ENCODE measurements around the gene PARVA.

PARVA gene

DNA sequence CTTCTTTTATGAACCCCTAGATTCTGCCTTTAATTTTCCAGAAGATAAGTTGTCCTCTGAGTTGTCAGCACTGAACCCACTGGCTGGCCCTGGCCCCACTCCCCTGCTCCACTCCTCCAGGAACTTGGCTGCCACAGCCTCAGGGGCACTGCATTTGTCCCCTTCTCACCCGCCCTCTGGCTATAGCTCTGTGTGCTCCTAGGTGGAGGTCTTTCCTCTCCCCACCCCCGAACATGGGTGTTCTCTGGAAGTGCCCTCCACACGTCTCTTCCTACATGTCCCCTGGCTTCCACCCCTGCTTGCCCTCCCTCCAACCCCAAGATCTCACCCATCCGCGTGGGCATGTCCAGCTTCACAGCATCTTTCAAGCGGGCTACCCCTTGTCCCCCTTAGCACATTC is 159.2 kb downstream of the PARVA start:
- no peak for DNase-seq

DNA sequence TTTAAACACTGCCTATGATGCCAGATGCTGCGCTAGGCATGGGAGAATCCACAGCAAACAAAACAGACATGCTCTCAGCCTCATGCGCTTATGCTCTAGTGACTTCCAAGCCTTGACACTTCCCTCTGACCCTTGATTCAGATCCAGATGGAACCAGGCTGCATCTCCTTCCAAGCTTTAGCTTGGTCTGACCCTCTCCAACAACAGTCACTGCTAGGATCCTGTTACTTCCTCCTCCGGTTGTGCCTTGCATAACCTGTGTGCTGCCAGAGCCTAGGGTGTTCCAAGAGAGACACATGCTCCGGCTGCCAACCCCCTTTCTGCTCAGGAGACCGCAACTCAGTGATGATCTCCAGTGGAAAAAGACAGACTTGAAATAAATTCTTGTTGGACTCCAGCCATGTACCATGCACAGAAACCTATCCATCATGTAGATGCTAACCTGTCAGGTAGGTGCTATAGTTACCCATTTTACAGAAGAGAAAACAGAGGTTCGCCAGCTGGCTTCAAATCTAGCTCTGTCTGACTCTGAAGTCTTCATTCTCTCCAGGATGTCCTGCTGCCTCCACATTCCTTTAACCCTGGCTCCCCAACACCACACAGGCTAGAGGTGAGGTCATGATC is 160.5 kb downstream of the PARVA start:
- DNase-seq, result no peak

DNA sequence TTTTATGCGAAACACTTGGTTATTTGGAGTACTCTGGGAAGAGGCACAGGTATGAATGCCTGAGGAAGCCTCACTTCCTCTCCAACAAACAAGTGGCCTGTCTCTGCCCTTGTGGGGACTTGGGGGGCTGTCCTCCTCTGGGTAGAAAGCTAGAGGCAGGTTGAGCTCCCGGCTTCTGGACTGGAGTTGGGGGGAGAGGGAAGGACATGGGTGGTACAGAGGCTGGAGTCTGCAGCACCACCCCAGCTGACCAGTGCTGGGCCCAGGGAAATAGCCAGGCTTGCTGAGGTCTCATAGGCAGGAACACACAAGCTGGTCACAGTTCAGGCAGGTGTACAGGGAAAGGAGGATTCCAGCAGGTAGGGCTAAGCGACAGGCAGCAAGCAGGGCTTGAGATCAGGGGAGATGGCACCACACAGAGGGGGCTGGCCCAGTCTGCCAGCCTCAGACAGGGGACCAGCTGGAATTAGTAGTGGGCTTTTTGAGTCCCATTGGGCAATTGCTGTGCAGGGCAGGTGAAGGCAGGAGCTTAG is 161.6 kb downstream of the PARVA start:
- no peak for DNase-seq

DNA sequence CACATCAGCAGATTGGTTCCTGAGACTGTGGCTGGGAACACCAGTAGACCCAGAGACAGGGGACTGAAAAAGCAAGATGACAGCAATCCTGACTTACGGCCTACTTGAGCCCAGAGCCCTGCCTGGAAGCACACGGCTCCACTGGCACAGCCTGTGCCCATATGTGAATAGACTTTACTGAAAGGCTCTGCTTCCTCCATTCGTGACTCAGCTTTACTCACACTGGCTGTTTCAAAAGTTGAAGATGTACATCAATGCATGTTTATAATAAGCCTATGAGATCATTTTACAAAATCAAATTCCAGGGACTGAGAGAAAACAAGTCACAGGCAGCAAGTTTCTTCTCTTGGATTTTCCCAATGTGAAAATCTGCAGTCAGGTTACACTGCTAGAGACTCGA is 162.2 kb downstream of the PARVA start:
- DNase-seq, result no peak

DNA sequence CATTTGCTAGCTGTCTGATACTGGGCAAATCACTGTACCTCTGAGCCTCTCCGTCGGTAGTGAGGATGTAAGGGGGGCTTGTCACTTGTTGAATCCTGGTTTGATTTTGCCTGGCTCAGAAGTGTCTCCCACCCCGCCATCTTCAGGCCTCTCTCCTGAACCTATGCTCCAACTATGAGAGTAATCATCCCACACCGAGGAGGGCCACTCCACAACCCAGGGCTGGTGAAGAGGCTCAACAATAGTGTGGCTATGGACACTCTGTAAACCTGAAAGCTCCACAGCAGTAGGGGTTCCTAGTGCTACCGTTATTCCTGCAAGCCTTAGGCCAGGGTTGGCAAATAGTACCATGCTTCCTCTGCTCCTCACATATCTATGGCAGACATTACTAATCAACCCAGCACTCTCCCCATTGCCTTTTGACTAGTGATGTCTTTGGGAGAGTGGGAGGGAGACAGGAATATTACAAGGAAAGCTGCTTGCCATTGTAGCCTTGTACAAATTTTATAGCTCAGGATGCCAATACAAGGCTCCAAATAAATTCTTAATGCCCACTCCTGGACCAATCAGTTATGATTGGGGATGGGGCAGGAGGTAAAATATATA is 162.8 kb downstream of the PARVA start:
- no peak for DNase-seq

DNA sequence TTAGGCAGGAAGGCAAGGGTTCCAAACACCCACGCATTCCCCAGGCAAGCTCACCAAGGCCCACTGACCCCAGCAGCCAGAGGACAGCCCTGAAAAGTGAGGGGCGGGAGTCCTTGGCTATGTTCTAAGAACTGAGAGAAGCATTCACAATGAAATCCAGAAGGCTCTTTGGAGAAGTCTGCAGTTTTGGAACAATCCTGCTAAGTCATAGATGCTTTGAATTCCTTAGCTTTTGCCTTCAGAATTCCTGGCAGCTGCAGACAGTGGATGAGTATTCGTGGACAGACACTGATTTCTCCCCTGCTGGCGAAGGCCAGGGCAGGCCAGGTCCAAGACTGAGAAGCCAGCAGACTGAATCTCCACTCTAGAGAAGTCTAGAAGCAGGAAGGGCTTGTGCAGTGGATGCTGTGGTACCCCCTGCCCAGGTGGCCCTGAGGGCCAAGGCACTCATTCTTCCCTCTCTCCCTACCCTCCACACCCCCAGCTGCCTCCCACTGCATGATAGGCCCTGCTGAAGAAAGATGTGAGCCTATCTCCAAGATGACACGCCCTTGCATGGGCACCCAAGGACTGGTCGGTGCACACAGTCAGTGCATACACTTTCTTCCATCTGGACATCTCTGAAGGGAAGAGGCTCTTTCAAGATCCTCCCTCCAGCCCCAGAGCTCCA is 163.7 kb downstream of the PARVA start:
- no peak for DNase-seq

DNA sequence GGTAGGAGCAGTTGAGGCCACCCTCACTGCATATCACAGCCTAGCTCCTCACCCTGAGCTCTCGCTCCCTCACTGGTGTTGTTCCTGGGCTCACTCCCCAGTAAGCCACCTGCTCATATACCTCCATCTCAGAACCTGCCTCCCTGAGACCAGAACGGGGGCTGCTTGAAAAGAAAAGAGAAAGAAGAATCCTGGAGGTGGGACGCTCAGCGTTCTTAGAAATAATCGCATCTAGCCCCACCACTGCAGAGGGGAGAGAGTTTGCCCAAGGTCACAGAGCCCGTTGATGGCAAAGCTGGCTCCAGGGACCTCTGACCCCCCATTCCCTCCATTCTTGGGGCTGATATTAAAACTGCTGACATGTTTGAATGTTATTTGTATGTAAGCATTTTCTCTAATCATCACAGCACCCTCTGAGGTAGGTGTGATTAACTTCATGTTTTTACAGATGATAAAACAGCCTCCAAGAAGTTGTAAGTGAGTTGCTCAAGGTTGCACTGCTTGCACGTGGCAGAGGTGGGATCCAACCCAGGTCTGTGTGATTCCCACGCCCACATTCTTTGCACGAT is 164.3 kb downstream of the PARVA start:
- DNase-seq, result no peak

DNA sequence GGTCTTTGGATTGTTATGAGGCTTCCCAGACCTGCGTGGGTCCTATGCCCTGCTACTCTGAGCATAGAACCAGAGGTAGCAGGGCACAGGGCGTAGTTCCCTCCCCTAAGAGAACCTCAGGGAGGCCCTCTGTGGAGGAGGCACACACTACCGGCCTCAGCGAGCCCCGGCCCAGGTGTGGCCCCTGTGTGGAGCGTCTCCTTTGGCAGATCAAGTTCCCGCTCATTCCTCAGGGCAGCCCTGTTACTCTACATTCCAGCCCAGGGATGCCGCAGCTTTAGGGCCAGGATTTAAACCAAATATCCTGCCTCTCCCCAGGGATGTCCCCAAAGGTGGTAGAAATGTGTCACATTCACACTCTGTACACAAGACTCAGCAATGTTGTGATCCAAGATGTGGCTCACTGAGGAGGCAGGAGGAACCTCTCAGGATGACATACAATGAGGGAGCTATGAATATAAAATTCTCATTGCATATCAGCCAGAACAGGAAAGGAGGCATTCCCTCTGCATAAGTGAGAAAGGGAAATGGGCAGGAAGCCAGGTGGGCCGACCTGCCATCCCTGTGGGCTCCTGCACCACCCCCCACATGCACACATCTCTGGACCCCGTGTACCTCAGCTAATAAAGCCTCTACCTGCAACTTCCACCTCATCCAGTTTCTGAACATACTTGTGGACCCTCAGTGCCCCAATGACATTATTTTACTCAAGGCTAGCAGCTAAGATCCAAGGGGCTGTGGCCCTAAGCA is 165.0 kb downstream of the PARVA start:
- DNase-seq, result no peak

DNA sequence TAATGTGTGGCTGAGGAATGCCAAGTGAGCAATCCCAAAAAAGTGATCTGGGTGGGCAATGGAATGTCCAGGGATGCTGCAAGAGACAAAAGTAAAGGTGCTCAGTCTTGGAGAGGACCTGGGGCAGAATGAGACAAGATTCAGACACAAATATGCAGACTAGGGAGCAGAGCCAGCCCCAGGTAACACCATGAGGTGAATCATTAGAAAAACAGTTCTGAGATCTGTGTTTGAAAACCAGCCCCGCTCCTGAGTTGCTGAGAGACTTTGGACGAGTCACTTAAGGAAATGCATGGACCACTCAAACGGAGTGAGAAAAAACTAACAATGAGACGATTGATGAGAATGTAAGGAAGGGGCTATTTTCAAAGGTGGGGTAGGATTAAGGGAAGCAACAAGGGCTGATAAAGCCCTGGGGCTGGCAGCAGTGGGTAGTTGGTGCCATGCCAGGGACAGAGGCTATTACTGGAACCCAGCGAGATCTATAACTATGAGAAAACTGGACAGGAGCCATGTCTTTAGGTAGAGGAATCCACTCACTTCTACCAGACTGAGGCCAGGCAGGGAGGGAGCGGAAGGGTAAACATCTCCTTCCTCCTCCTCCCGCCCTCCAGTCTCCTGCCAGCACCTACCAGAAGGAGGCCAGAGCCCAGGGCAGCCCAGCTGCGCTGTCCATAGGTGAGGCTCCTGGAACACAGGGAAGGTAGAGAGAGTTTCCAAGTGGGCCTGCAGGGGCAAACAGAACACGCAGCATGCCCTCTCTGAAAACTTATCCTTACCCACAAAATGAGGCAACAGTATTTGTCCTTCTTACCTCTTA is 166.4 kb downstream of the PARVA start:
- DNase-seq, result no peak

DNA sequence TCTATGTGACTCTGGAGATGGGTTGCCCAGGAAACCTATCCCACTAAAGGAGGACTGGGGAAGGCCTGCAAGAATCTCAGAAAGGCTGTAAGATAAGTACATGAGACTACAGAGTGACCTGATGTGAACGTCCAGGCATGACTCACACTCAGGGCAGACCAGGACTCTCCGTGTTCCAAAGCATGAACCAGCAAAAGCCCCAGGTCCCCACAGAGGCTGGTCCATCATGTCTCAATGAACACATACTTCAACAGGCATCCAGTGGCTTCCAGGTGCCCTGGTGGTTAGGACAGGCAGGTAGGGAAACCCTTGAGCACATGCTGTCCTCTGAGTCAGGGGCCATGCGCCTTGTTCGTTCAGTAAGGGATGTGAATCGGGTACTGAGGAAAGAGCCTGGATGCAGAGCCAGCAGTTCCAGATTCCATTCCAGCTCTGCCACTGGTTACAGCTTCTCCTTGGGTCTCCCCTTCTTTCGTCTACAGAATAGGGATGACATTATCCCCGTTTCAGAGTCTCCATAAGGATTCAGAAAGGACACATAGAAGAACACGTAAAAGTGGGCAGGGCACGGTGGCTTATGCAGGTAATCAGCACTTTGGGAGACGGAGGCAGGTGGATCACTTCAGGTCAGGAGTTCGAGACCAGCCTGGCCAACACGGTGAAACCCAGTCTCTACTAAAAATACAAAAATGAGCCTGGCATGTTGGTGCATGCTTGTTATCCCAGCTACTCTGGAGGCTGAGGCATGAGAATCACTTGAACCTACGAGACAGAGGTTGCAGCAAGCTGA is 167.8 kb downstream of the PARVA start:
- no peak for DNase-seq

DNA sequence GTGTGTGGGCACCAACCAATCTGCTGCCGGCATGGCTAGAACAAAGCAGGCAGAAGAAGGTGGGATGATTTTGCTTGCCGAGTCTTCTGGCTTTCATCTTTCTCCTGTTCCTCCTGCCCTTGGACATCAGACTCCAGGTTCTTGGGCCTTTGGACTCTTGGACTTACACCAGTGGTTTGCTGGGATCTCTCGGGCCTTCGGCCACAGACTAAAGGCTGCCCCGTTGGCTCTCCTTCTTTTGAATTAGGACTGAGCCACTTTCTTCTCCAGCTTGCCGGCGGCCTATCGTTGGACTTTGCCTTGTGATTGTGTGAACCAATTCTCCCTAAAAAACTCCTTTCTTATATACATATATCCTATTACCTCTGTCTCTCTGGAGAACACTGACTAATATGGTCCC is 168.8 kb downstream of the PARVA start:
- no peak for DNase-seq

DNA sequence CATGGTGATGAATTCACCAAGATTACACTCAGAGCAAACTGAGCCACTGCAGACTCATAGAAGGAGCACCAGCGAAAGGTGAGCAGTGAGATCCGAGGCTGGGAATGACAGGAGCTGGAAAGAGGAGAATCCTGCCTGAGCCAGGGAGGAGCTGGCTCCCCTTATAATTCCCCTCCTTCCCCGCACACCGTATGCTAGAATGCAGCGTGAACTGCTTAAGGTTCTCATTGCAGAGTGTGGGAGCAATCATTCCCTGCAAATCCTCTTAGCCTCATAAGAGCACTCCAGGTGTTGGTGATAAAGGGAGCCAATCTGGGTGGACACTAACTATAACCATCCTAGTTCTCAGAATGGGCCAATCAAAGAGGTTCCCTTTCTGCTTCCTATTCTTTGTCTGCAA is 169.3 kb downstream of the PARVA start:
- DNase-seq, result no peak

DNA sequence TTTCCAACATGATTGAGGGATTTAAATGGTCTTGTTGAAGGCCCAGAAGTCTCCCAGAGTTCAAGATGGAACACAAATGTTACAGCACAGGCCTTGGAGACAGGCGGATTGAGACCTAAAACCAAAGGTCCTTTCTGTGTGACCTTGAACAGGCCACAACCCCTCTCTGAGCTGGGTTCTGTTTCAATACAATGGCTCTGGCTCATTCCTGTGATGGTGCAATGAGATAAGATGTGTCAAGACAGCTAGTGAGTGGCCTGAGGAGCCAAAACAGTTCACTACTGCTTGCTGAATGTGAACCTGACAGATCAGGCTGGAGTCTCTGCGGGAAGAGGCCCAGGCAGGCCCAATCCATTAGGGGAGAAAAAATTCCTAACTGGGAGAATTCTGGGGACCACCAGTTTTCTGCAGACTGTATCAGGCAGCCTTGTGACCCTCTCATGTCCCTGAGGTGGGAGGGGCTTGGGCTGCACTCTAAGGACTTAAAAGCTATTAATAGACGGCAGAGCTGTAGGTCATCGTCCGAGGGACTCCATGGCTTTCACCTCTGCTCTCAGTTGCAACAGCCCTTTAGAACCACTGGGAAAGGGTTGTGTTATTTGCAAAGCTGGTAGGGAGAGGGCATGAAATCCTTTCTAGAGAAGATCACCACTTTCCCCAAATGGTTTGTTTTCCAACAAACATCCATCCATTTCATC is 170.7 kb downstream of the PARVA start:
- no peak for DNase-seq

DNA sequence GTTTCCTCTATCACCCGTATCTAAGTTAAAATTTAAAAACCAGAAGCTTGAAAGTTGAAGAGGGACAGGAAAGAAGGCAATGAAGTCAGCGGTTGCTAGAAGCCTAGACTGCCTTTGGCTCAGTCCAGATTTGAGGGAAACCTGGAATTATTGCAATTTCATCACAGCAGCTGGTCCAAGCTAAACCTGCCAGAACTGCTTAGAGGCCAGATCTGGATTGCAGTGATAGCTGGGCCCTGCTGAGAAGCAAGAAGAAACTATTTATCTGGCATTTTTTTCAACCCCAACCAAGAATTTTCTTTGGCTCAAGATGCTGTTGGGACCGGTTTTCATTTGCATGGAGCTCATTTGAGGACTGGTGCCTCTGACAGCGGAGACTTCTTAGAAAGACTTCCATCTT is 175.3 kb downstream of the PARVA start:
- DNase-seq, result no peak

DNA sequence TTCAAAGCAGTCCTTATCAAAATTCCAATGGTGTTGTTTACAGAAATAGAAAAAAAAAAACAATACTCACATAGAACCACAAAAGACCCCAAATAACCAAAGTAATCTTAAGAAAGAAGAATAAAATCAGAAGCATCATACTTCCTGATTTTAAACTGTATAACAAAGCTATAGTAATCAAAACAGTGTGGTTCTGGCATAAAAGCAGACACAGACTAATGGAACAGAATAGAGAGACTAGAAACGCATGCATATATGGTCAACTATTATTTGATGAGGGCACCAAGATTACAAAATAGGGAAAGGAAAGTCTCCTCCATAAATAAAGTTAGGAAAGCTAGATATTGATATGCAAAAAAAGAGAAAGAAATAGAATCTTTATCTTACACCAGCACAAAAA is 176.8 kb downstream of the PARVA start:
- DNase-seq, result no peak

DNA sequence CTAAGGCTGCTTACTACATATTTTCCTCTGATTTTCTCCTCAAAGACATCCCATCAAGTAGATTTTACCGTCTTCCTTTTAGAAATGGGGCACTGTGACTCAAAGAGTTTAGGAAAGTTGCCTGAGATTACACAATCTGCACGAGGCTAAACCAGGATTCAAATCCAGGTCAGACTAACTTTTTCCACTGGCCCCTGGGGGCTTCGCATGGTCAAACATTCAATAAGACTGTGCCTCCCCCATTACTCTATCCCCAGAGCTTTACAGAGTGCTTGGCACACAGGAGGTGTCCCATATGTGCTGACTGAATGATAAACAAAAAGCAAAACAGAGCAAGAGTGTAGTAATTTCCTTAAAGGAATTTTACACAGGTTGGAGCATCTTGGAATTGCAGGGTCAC is 178.8 kb downstream of the PARVA start:
- DNase-seq, result no peak

DNA sequence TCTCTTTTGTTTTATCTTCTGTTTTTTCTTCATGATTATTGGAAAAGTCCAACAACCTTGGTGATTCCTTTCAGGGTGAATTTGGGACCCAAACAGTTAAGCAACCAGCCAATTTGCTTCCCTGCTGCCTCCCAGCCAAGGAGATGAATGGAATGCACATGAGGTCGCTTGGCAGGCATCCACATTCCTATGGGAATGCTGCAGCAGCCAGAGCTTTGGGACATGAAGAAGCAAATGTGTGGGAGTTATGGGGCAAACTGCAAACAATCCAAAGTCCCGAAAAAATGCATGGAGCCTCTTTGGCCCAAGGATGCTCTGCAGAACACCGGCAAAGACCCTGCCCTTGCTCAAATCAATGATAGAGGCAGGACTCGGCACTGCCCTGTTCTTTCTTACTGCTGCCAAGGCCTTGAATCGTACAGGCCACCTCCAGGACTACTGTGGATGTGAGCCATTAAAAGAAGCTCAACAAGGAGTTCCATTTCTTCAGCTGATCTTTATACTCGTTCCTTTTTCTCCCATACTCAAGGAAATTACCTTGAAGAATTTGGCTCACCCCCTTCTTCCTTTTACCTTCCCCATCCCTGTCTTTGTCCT is 179.5 kb downstream of the PARVA start:
- no peak for DNase-seq

DNA sequence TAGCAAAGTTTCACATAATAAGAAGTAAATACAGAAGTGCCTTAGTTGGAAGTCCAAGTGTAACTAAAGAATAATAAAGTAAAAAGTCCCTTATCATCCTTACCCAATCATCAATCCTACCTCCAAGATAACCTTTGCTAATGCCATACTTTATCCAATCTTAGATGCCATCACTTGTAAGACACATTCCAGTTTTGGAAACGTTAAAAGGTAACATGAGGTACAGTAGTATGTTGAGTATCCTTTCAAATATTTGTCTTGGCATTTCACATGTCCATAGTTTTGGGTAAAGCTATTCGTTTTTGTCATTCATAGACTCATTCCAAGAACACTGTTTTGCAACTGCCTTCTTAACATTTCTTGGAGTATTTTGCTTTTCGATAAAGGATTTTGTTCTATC is 181.6 kb downstream of the PARVA start:
- no peak for DNase-seq

DNA sequence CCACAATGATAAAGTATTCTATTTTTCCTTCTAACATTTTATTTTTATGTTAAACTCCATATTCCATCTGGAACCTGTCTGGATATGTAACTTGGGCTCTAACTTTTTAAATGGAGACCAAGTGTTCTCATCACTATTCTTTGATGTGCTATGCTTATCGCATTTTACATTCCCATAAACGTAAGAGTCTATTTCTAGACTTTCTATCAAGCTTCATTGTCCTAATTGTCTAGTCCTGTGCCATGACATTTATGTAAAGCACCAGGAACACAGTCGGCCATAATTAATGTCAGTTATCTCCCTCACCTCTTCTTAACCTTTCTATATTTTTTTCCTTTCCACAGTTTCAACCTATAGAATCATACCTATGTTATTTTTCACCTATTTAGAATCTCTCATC is 183.0 kb downstream of the PARVA start:
- DNase-seq, result no peak

DNA sequence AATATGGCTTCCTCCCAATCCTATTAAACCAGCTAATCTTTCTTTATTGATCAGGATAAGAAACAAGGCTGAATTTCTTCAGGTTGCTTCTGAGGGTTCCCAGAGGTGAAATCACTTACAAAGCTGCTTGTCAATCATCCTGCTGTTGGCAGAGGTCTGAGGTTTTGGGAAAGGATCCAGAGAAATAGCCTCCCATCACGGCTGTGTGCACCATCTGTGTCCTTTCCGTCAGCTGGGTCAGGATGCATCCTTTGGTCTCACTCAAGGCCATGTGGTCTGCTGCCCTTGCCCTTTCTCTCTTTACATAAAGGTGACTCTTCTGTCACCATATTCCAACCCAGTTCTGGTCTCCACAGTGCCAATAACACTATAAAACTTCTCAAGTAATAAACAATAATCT is 183.5 kb downstream of the PARVA start:
- no peak for DNase-seq

DNA sequence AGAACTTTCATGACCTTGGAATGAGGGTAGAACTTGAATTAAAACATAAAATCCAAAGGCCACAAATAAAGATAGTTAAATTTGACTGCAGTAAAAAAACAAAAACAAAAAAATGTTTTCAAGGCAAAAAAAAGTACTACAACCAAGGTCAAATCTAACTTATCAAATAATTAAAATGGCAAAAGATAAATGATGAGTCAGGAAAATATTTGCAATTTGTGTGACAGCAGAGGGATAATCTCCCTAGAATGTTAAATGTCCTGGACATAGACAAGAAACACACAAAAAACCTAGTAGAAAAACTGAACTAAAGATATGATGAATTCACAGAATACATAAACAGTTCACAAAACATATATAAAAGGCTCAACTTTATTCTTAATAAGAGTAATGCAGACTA is 186.6 kb downstream of the PARVA start:
- DNase-seq, result no peak
